Measurements from ENCODE around the gene TEX54.

The TEX54 gene

GRCh38 chr11:62857541-62857982 is 24.9 kb upstream of the TEX54 start:
- Histone ChIP-seq H2AFZ (ENCODE audit: low read length) (no peak overlapping the region), H3K27me3 (ENCODE audit: insufficient read depth, low read length) (no peaks in the 10 kb centered on the region), H3F3A (ENCODE audit: insufficient read depth, low read length) (peaks cover 29% of the 10 kb centered on the region), H4K20me1 (ENCODE audit: insufficient read depth, low read length) (no peaks in the 10 kb centered on the region), H3K27ac (ENCODE audit: low read depth, low read length, poor library complexity, severe bottlenecking) (peak overlapping the region; percentile 83), H3K4me3 (ENCODE audit: low read depth, low read length, poor library complexity, severe bottlenecking) (peak overlapping the region; percentile 100), H3K79me2 (ENCODE audit: insufficient read depth, low read length) (peaks cover 47% of the 10 kb centered on the region), H3K36me3 (ENCODE audit: insufficient read depth, low read length) (peaks cover 41% of the 10 kb centered on the region), H3K9me3 (ENCODE audit: low read length) (no peaks in the 10 kb centered on the region), H3K9me2 (ENCODE audit: low read depth, low read length) (no peaks in the 10 kb centered on the region), H3K9ac (ENCODE audit: low read length) (peak overlapping the region; percentile 97), H3K4me1 (ENCODE audit: insufficient read depth, low read length, severe bottlenecking) (peaks cover 73% of the 10 kb centered on the region), H3K4me2 (ENCODE audit: low read length) (peak overlapping the region; percentile 76)
- TF ChIP-seq EZH2 (IDR thresholded peaks at IDR 0.05; ENCODE audit: borderline replicate concordance, low read length) (no peak), CTCF (IDR thresholded peaks at IDR 0.05; ENCODE audit: low read length) (no peak)

- H3K79me2 ChIP-seq (ENCODE audit: insufficient read depth, low read length) = peaks cover 42% of the 10 kb centered on the region
- H2AFZ ChIP-seq (ENCODE audit: low read length) = no peak overlapping the region
- peaks cover 40% of the 10 kb centered on the region for H3F3A ChIP-seq (ENCODE audit: insufficient read depth, low read length)
- H3K27me3 ChIP-seq (ENCODE audit: insufficient read depth, low read length) = no peaks in the 10 kb centered on the region
- no peaks in the 10 kb centered on the region for H3K9me3 ChIP-seq (ENCODE audit: low read length)
- peak overlapping the region; percentile 100 for H3K4me3 ChIP-seq (ENCODE audit: low read depth, low read length, poor library complexity, severe bottlenecking)
- peaks cover 61% of the 10 kb centered on the region for H3K4me1 ChIP-seq (ENCODE audit: insufficient read depth, low read length, severe bottlenecking)
- H3K4me2 ChIP-seq (ENCODE audit: low read length) = peak overlapping the region; percentile 76
- H3K27ac ChIP-seq (ENCODE audit: low read depth, low read length, poor library complexity, severe bottlenecking) = peak overlapping the region; percentile 83
- H3K9me2 ChIP-seq (ENCODE audit: low read depth, low read length) = no peaks in the 10 kb centered on the region
- no peaks in the 10 kb centered on the region for H4K20me1 ChIP-seq (ENCODE audit: insufficient read depth, low read length)
- no peak for TF ChIP-seq EZH2 (IDR thresholded peaks at IDR 0.05; ENCODE audit: borderline replicate concordance, low read length)
- no peak for TF ChIP-seq CTCF (IDR thresholded peaks at IDR 0.05; ENCODE audit: low read length)
- peaks cover 53% of the 10 kb centered on the region for H3K36me3 ChIP-seq (ENCODE audit: insufficient read depth, low read length)
- H3K9ac ChIP-seq (ENCODE audit: low read length) = peak overlapping the region; percentile 97
Measured at GRCh38 chr11:62856333-62856895, 23.8 kb upstream of the TEX54 start.

- peak overlapping the region; percentile 100 for H3K9ac ChIP-seq (ENCODE audit: low read length)
- H3K27me3 ChIP-seq (ENCODE audit: insufficient read depth, low read length) = no peaks in the 10 kb centered on the region
- peaks cover 55% of the 10 kb centered on the region for H3K4me1 ChIP-seq (ENCODE audit: insufficient read depth, low read length, severe bottlenecking)
- H3K27ac ChIP-seq (ENCODE audit: low read depth, low read length, poor library complexity, severe bottlenecking) = peak overlapping the region; percentile 92
- peak overlapping the region; percentile 100 for H3K4me3 ChIP-seq (ENCODE audit: low read depth, low read length, poor library complexity, severe bottlenecking)
- peaks cover 55% of the 10 kb centered on the region for H3K36me3 ChIP-seq (ENCODE audit: insufficient read depth, low read length)
- peaks cover 42% of the 10 kb centered on the region for H3K79me2 ChIP-seq (ENCODE audit: insufficient read depth, low read length)
- no peaks in the 10 kb centered on the region for H4K20me1 ChIP-seq (ENCODE audit: insufficient read depth, low read length)
- H3K9me3 ChIP-seq (ENCODE audit: low read length) = no peaks in the 10 kb centered on the region
- no peak for TF ChIP-seq EZH2 (IDR thresholded peaks at IDR 0.05; ENCODE audit: borderline replicate concordance, low read length)
- TF ChIP-seq CTCF (IDR thresholded peaks at IDR 0.05; ENCODE audit: low read length) = no peak
- peaks cover 44% of the 10 kb centered on the region for H3F3A ChIP-seq (ENCODE audit: insufficient read depth, low read length)
- peak overlapping the region; percentile 95 for H3K4me2 ChIP-seq (ENCODE audit: low read length)
- no peak overlapping the region for H2AFZ ChIP-seq (ENCODE audit: low read length)
- no peaks in the 10 kb centered on the region for H3K9me2 ChIP-seq (ENCODE audit: low read depth, low read length)
Measured at GRCh38 chr11:62855571-62856332, 23.1 kb upstream of the TEX54 start.

Data from OCI-LY1 (cell line).